OCI-LY1 (cell line): ENCODE results near the gene MRPL49.

ENCODE experiments used
- CTCF ChIP-seq: fragments of 200-600 bp; sonication (generic), shearing (Covaris generic); IDR thresholded peaks from 2 replicates; pipeline ENCODE4 v1.5.1; 2017; ENCODE audit warnings: mild to moderate bottlenecking, antibody characterized with exemption, low read length, moderate library complexity, mixed read lengths
- EZH2 ChIP-seq: fragments of 200-600 bp; sonication (generic), shearing (Covaris generic); IDR thresholded peaks from 2 replicates; pipeline ENCODE4 v1.8.0; 2017; ENCODE audit warnings: borderline replicate concordance, mixed run types, mild to moderate bottlenecking, antibody characterized with exemption, low read length, moderate library complexity, mixed read lengths

DNA sequence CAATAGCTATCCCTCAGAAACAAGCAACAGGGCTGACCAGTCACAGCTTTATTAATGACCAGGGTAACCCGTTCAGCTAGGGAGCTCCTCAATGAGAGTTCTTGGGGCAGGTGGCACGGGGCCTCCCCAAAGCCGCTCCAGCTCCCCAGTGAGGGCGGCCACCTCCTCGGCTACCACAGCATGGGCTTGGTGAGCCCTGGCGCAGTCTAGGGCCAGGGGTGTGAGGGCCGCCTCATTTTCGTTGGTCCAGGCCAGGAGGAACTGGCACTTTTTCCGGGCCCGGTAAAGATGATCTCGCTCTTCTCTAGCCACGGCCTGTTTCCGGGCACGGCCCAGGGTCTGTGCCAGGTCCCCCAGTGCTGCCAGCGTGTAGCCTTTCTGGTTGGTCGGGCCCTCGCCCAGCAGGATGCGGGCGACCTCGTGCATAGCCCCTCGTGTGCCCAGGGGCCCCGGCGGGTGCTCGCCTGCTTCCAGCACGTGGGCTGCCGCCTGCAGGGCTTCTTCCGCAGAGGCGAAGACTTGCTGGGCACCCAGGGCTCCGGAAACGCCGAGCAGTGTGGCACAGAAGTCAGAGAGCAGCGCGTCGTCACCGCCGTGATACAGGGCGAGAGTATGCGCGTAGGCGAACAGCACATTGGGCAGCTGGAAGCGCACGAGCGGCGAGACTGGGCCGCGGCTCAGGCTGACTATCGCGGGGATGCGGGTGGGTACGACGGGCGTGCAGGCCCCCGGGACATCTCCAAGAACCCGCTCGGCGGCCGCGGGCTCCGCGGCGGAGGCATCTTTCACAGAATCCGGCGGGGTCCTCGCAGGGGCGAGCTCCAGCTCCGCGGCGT is 5.5 kb upstream of the MRPL49 start:
- TF ChIP-seq CTCF = no peak
- TF ChIP-seq EZH2 = no peak
